Adipocyte (in vitro differentiated cells): ENCODE data around the gene TMEM139.

ENCODE experiments used
- DNase-seq: peaks from one replicate; pipeline ENCODE4 v3.0.0-alpha.2; 2015; ENCODE audit warnings: low read depth
- H3K27me3 ChIP-seq: replicated peaks from 2 replicates; pipeline ENCODE4 v1.7.0; 2013; ENCODE audit warnings: mild to moderate bottlenecking, low read length, moderate library complexity; ENCODE audit not compliant: control insufficient read depth, insufficient read depth
- H3K36me3 ChIP-seq: 2 replicates; pipeline ENCODE4 v1.7.0; 2013; ENCODE audit warnings: low read length, mild to moderate bottlenecking, moderate library complexity; ENCODE audit not compliant: control insufficient read depth, insufficient read depth, severe bottlenecking
- H3K4me1 ChIP-seq: 2 replicates; pipeline ENCODE4 v1.7.0; 2013; ENCODE audit warnings: mild to moderate bottlenecking, low read length, moderate library complexity; ENCODE audit not compliant: control insufficient read depth, insufficient read depth
- H3K4me3 ChIP-seq: 2 replicates; pipeline ENCODE4 v1.7.0; 2013; ENCODE audit warnings: mild to moderate bottlenecking, low read length, moderate library complexity
- H3K9ac ChIP-seq: 2 replicates; pipeline ENCODE4 v1.7.0; 2013; ENCODE audit warnings: mild to moderate bottlenecking, low read length, moderate library complexity
- H3K9me3 ChIP-seq: 2 replicates; pipeline ENCODE4 v1.7.0; 2013; ENCODE audit warnings: mild to moderate bottlenecking, low read length, moderate library complexity; ENCODE audit not compliant: control insufficient read depth

TMEM139 gene

DNA sequence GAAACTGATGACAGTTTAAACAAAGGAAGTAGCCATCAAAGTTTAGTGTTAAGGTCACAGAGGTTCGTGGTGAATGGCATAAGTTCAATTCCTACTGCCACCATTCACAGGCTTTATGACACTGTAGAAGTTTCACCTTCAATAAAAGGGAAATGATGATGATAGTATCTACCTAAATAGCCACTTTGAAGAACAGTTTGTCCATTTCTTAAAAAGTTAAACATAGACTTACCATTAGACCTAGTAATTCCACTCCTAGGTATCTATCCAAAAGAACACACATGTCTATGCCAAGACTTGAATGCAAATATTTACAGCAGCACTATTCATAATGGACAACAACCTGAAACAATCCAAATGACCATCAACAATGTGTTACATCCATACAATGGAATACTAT, 40.4 kb upstream of the TMEM139 start:
- Histone ChIP-seq H3K36me3 (no peaks in the 10 kb centered on the region), H3K27me3 (no peaks in the 10 kb centered on the region), H3K9ac (no peak overlapping the region), H3K4me1 (peaks cover 23% of the 10 kb centered on the region), H3K9me3 (no peaks in the 10 kb centered on the region), H3K4me3 (no peak overlapping the region)
- DNase-seq, result no peak

DNA sequence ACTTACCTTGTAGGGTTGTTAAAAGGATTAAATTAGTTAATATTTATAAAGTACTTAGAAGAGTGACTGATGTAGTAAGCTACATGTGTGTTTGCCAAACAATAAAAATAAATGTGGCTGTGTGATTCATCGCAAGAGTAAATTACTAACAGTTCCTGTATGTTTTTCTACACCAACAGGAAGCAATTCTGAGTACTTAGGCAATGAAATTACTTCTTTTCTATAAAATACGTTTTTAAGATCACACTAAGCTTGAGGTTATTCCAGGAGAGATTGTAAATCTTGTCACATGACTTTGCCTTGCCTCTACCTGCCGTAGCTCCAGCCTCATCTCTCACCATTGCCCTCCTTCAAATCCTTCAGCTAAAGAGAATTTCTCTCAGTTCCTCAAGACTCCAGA, 39.6 kb upstream of the TMEM139 start:
- DNase-seq, result peak; percentile 45
- Histone ChIP-seq H3K27me3 (no peaks in the 10 kb centered on the region), H3K36me3 (no peaks in the 10 kb centered on the region), H3K9me3 (no peaks in the 10 kb centered on the region), H3K9ac (no peak overlapping the region), H3K4me1 (peaks cover 16% of the 10 kb centered on the region), H3K4me3 (peak overlapping the region; percentile 34)

DNA sequence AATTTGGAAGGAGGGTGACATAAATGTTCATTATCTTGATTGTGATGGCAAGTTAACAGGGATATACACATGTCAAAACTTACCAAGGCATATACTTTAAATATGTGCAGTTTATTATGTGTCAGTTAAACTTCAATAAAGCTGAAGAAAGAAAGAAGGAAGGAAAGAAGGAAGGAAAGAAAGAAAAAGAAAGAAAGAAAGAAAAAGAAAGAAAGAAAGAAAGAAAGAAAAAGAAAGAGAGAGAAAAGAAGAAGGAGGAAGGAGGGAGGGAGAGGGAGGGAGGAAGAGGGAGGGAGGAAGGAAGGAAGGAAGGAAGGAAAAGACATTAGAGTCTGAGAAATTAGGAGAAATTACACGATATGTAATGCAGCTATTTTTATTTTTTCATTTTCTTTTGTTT, 37.4 kb upstream of the TMEM139 start:
- H3K36me3 ChIP-seq, result no peaks in the 10 kb centered on the region
- H3K27me3 ChIP-seq, result no peaks in the 10 kb centered on the region
- H3K4me1 ChIP-seq, result peaks cover 4% of the 10 kb centered on the region
- H3K9ac ChIP-seq, result no peak overlapping the region
- no peak for DNase-seq
- no peak overlapping the region for H3K4me3 ChIP-seq
- H3K9me3 ChIP-seq, result no peaks in the 10 kb centered on the region

DNA sequence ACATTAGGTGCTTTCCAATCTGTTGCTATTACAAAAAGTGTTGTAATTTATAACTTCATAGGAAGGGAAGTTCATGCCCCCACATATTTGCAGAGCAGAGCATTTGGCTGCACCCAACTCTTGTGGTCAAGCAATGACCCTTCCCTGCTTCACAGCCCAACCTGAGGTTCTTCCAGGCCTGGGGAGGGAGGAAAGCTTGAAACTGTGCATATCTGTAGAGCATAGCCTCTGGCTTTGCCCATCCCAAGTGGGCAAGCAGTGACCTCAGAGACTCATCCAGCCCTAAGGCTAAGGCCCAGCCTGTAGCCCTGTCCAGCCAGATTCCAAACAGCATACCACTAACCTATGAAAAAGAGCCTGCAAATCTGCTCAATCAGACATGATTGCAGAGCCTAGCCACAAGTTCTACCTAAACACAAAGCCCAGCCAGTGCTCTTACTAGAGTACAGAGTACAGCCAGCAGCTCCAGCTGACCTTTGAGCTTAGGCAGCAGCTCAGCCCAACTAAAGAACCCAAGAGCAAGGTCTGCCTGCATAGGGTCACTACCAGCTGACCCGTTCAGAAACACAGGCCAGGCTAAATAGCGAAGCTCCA, 35.9 kb upstream of the TMEM139 start:
- H3K4me1 ChIP-seq, result peaks cover 4% of the 10 kb centered on the region
- H3K9ac ChIP-seq, result no peak overlapping the region
- DNase-seq, result no peak
- no peaks in the 10 kb centered on the region for H3K36me3 ChIP-seq
- no peaks in the 10 kb centered on the region for H3K27me3 ChIP-seq
- H3K4me3 ChIP-seq, result no peak overlapping the region
- no peaks in the 10 kb centered on the region for H3K9me3 ChIP-seq

DNA sequence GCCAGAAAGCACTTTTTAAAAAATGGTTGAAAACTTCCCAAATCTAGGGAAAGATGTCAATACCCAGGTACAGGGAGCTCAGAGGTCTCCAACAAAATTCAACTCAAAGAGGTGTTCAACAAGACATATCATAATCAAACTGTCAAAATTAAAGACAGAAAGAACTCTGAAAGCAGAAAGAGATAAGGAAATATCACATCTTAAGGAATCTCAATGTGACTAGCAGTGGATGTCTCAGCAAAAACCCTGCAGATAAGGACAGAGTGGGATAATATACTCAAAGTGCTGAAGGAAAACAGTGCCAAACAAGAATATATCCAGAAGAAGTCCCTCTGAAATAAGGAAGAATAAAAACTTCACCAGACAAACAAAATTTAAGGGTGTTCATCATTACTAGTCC, 34.6 kb upstream of the TMEM139 start:
- H3K4me3 ChIP-seq, result no peak overlapping the region
- H3K27me3 ChIP-seq, result no peaks in the 10 kb centered on the region
- H3K9me3 ChIP-seq, result no peaks in the 10 kb centered on the region
- DNase-seq, result no peak
- peaks cover 3% of the 10 kb centered on the region for H3K4me1 ChIP-seq
- no peak overlapping the region for H3K9ac ChIP-seq
- no peaks in the 10 kb centered on the region for H3K36me3 ChIP-seq

DNA sequence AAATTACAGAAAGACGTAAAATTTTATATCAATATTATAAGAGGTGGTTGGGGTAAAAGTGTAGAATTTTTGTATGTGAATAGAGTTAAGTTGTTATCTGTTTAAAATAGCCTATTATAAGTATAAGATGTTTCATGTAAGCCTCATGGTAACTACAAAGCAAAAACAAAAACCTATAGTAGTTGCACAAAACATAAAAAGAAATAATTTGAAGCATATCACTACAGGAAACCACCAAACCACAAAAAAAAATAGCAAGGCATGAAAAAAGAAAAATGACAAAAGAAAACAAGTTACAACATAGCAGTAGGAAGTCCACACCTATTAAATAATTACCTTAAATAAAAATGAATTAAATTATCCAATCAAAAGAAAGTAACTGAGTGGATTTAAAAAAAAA, 33.9 kb upstream of the TMEM139 start:
- no peaks in the 10 kb centered on the region for H3K36me3 ChIP-seq

DNA sequence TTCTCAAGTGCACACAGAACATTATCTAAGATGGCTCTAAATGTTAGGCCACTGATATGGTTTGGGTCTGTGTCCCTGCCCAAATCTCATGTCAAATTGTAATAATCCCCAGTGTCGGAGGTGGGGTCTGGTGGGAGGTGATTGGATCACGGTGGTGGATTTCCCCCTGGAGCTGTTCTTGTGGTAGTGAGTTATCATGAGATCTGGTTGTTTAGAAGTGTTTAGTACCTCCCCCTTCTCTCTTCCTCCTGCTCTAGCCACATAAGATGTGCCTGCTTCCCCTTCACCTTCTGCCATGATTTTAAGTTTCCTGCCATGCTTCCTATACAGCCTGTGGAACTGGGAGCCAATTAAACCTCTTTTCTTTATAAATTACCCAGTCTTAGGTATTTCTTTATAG, 32.8 kb upstream of the TMEM139 start:
- no peak overlapping the region for H3K4me3 ChIP-seq
- H3K36me3 ChIP-seq, result no peaks in the 10 kb centered on the region
- H3K27me3 ChIP-seq, result no peaks in the 10 kb centered on the region
- no peaks in the 10 kb centered on the region for H3K4me1 ChIP-seq
- no peak for DNase-seq
- H3K9ac ChIP-seq, result no peak overlapping the region
- no peaks in the 10 kb centered on the region for H3K9me3 ChIP-seq

More for the DNA sequence above, 33.9 kb upstream of the TMEM139 start:
- no peak for DNase-seq
- Histone ChIP-seq H3K27me3 (no peaks in the 10 kb centered on the region), H3K9ac (no peak overlapping the region), H3K9me3 (no peaks in the 10 kb centered on the region), H3K4me1 (no peaks in the 10 kb centered on the region), H3K4me3 (no peak overlapping the region)

DNA sequence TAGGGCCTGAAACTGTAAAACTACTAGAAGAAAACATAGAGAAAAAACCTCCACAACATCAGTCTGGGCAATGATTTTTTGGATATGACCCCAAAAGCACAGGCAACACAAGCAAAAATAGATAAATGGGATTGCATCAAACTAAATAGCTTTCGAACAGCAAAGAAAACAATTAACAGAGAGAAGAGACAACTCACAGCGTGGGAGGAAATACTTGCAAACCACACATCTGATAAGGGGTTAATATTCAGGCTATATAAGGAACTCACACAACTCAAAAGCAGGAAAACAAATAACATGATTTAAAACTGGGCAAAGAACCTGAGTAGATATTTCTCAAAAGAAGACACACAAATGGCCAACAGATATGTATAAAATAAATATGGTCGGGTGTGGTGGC, 29.2 kb upstream of the TMEM139 start:
- no peaks in the 10 kb centered on the region for H3K9me3 ChIP-seq
- no peak for DNase-seq
- no peaks in the 10 kb centered on the region for H3K36me3 ChIP-seq
- no peak overlapping the region for H3K4me3 ChIP-seq
- H3K4me1 ChIP-seq, result no peaks in the 10 kb centered on the region
- H3K27me3 ChIP-seq, result no peaks in the 10 kb centered on the region
- no peak overlapping the region for H3K9ac ChIP-seq

DNA sequence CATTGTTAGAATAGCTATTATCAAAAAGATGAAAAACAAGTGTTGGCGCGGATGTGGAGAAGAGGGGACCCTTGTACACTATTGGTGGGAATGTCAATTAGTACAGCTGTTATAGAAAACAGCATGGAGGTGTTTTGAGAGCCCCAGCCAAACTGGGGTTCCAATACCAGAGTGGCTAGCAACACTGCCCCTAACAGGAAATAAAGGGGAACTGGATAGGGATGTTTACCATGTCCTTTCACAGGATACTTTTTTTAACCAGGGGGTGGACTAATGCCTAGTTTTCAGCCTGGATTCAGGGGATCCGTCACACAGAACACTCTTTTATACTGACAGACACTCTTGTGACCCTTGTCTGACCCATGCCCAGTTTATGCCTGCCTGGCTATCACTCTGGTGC, 28.4 kb upstream of the TMEM139 start:
- no peaks in the 10 kb centered on the region for H3K4me1 ChIP-seq
- no peaks in the 10 kb centered on the region for H3K9me3 ChIP-seq
- H3K36me3 ChIP-seq, result no peaks in the 10 kb centered on the region

DNA sequence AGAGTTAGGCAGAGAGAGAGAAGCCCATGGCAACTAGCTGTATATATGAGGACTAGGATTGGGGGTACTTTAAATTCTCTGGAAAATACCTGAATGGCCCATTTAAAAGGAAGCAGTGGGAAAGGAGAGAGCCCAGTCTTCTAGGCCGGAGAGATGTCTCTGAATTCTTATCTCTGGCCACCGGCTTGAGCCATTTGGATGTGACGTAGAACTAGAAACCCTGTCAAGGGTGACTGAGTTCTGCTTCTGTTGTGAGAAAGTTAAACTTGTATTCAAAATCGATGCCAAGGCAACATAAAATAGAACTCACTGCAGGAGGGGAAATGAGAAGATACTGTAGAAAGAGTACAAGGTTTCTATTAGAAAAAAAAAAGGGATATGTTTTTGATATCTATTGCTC, 27.8 kb upstream of the TMEM139 start:
- H3K4me1 ChIP-seq, result no peaks in the 10 kb centered on the region
- DNase-seq, result no peak
- H3K9me3 ChIP-seq, result no peaks in the 10 kb centered on the region
- H3K36me3 ChIP-seq, result no peaks in the 10 kb centered on the region
- H3K4me3 ChIP-seq, result no peak overlapping the region
- no peak overlapping the region for H3K9ac ChIP-seq
- no peaks in the 10 kb centered on the region for H3K27me3 ChIP-seq

More for the DNA sequence above, 28.4 kb upstream of the TMEM139 start:
- no peak for DNase-seq
- no peak overlapping the region for H3K9ac ChIP-seq
- no peaks in the 10 kb centered on the region for H3K27me3 ChIP-seq
- H3K4me3 ChIP-seq, result no peak overlapping the region

DNA sequence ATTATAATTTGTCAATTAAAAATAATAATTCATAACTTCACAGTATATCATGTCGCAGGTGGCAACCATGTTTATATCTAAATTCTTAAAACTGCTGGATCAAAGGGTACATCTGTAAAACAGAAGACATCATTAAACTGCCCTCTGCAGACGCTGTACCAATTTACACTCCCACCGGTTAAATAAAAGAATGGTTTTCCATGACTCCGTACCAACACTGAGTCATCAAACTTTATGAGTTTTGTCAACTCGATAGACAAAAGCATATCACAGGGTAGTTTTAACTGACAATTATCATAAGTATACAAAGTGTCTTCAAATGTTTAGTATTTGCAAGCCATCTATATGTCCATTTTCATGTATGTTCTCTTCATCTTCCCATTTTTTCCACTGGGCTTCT, 27.3 kb upstream of the TMEM139 start:
- Histone ChIP-seq H3K27me3 (no peaks in the 10 kb centered on the region), H3K9me3 (no peaks in the 10 kb centered on the region), H3K9ac (no peak overlapping the region), H3K4me3 (no peak overlapping the region), H3K36me3 (no peaks in the 10 kb centered on the region), H3K4me1 (no peaks in the 10 kb centered on the region)
- no peak for DNase-seq

DNA sequence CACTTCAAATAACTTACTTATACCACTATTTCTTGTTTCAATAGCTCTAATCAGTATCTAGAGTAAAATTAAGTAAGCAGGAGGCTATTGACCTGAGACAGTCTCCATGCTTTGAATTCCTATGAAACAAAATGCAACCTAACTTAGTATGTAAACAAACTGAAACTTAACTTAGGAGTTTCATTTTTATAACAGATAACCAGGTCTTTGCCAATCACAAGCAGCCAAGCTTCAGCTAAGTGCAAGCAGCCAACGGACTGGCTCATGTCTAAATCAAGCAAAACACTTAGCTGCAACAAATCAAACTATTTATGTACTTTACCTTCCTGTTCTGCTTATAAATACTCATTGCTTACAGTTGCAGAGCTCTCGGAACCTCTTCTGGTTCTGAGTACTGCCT, 25.9 kb upstream of the TMEM139 start:
- Histone ChIP-seq H3K9me3 (no peaks in the 10 kb centered on the region), H3K36me3 (no peaks in the 10 kb centered on the region), H3K4me3 (no peak overlapping the region), H3K27me3 (no peaks in the 10 kb centered on the region), H3K4me1 (peaks cover 4% of the 10 kb centered on the region), H3K9ac (no peak overlapping the region)
- peak; percentile 50 for DNase-seq
